DOHH2 (cell line): ENCODE measurements around the gene TAGLN2.
"Not testable (repeated sequence)": the region's sequence is repeated elsewhere in the genome, so short reads cannot be mapped to it uniquely, and the experiment has no call there.

ENCODE experiments used
- H3F3A ChIP-seq: fragments of 200-600 bp; sonication (generic), shearing (Covaris generic); 2 replicates; pipeline ENCODE4 v1.6.0; 2016; ENCODE audit warnings: antibody characterized with exemption, mild to moderate bottlenecking; ENCODE audit not compliant: control insufficient read depth, insufficient read depth
- H3K27ac ChIP-seq: fragments of 200-600 bp; sonication (generic); 2 replicates; pipeline ENCODE4 v1.5.1; 2014; ENCODE audit warnings: low read depth, mild to moderate bottlenecking, low read length, moderate library complexity
- H3K27me3 ChIP-seq: fragments of 200-600 bp; sonication (generic); 2 replicates; pipeline ENCODE4 v1.6.1; 2014; ENCODE audit warnings: mild to moderate bottlenecking, low read length, mixed read lengths; ENCODE audit not compliant: control insufficient read depth
- H3K36me3 ChIP-seq: fragments of 200-600 bp; sonication (generic); 2 replicates; pipeline ENCODE4 v1.6.1; 2014; ENCODE audit warnings: mild to moderate bottlenecking, low read length, moderate library complexity, mixed read lengths; ENCODE audit not compliant: control insufficient read depth
- H3K4me1 ChIP-seq: fragments of 200-600 bp; sonication (generic); 2 replicates; pipeline ENCODE4 v1.6.1; 2014; ENCODE audit warnings: mild to moderate bottlenecking, low read length, mixed read lengths; ENCODE audit not compliant: control insufficient read depth
- H3K4me2 ChIP-seq: fragments of 200-600 bp; sonication (generic); 2 replicates; pipeline ENCODE4 v1.6.0; 2014; ENCODE audit warnings: mild to moderate bottlenecking, low read length, moderate library complexity
- H3K4me3 ChIP-seq: fragments of 200-600 bp; sonication (generic); 2 replicates; pipeline ENCODE4 v1.5.1; 2014; ENCODE audit warnings: mild to moderate bottlenecking, low read length, mixed read lengths
- H3K79me2 ChIP-seq: fragments of 200-600 bp; sonication (generic); 2 replicates; pipeline ENCODE4 v1.6.1; 2014; ENCODE audit warnings: mild to moderate bottlenecking, low read length, mixed read lengths; ENCODE audit not compliant: control insufficient read depth
- H3K9me2 ChIP-seq: fragments of 200-600 bp; sonication (generic); replicated peaks from 2 replicates; pipeline ENCODE4 v1.6.1; 2014; ENCODE audit warnings: mild to moderate bottlenecking, low read length, mixed read lengths; ENCODE audit not compliant: control insufficient read depth
- H3K9me3 ChIP-seq: fragments of 200-600 bp; sonication (generic); 2 replicates; pipeline ENCODE4 v1.6.1; 2014; ENCODE audit warnings: antibody characterized with exemption, low read length, mixed read lengths; ENCODE audit not compliant: control insufficient read depth, insufficient read depth
- H4K20me1 ChIP-seq: fragments of 200-600 bp; sonication (generic); 2 replicates; pipeline ENCODE4 v1.6.0; 2014; ENCODE audit warnings: low read depth, mild to moderate bottlenecking, antibody characterized with exemption, low read length, moderate library complexity; ENCODE audit not compliant: control insufficient read depth, insufficient read depth
- CTCF ChIP-seq: fragments of 200-600 bp; sonication (generic); IDR thresholded peaks from one replicate; pipeline ENCODE4 v1.5.1; 2014; ENCODE audit warnings: antibody characterized with exemption, mild to moderate bottlenecking, low read depth, low read length; ENCODE audit not compliant: poor library complexity, severe bottlenecking
- EZH2phosphoT487 ChIP-seq: fragments of 200-600 bp; sonication (generic); IDR thresholded peaks from 2 replicates; pipeline ENCODE4 v1.6.1; 2017; ENCODE audit warnings: borderline replicate concordance, mild to moderate bottlenecking, antibody characterized with exemption, low read length, moderate library complexity, mixed read lengths

The TAGLN2 gene

GRCh38 chr1:159908031-159908940 lies 17.0 kb downstream of the TAGLN2 start:
- Histone ChIP-seq H3K9me3 (no peaks in the 10 kb centered on the region), H3K4me3 (no peak overlapping the region), H3K4me2 (no peak overlapping the region), H3F3A (no peaks in the 10 kb centered on the region), H3K4me1 (peaks cover 12% of the 10 kb centered on the region), H3K9me2 (no peaks in the 10 kb centered on the region), H4K20me1 (no peaks in the 10 kb centered on the region), H3K36me3 (no peaks in the 10 kb centered on the region), H3K27me3 (no peaks in the 10 kb centered on the region), H3K27ac (no peak overlapping the region), H3K79me2 (no peaks in the 10 kb centered on the region)
- TF ChIP-seq EZH2phosphoT487 (no peak), CTCF (no peak)

DNA sequence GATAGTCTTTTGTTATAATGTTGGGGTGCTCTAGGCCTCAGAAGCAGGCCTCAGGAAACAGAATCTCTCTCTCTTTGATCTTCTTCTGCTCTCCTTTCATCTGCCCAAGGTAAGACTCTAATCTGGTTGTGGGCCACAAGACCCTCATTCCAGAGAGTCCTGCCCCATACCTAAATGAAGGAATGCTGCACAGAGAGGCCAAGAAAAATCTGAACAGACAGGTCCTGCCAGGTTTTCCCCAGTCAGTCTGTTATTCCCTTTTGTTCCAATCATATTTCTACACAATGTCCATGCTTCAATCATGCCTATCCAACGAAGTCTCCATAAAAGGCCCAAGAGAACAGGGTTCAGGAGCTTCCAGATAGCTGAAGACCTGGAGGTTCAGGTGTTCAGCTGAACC lies 18.3 kb downstream of the TAGLN2 start:
- Histone ChIP-seq H3K4me3 (no peak overlapping the region), H3K4me1 (peaks cover 12% of the 10 kb centered on the region), H3K27ac (no peak overlapping the region), H3K9me3 (no peaks in the 10 kb centered on the region), H3K36me3 (no peaks in the 10 kb centered on the region), H4K20me1 (no peaks in the 10 kb centered on the region), H3F3A (no peaks in the 10 kb centered on the region), H3K4me2 (no peak overlapping the region), H3K79me2 (no peaks in the 10 kb centered on the region), H3K9me2 (no peaks in the 10 kb centered on the region), H3K27me3 (no peaks in the 10 kb centered on the region)
- TF ChIP-seq CTCF (no peak), EZH2phosphoT487 (no peak)

DNA sequence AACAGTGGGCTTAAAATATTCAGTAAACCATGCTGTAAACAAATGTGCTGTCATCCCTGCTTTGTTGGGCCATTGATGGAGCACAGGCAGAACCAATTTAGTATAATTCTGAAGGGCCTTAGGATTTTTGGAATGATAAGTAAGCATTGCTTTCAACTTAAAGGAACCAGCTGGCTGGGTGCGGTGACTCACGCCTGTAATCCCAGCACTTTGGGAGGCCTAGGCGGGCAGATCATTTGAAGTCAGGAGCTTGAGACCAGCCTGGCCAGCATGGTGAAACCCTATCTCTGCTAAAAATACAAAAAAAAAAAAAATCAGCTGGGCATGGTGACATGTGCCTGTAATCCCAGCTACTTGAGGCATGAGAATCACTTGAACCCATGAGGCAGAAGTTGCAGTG lies 21.3 kb downstream of the TAGLN2 start:
- not testable (repeated sequence) for H3K9me3 ChIP-seq, H3K27ac ChIP-seq, H4K20me1 ChIP-seq, H3K27me3 ChIP-seq, H3K9me2 ChIP-seq, H3K4me1 ChIP-seq, H3F3A ChIP-seq, H3K4me3 ChIP-seq, H3K4me2 ChIP-seq, H3K79me2 ChIP-seq, H3K36me3 ChIP-seq

DNA sequence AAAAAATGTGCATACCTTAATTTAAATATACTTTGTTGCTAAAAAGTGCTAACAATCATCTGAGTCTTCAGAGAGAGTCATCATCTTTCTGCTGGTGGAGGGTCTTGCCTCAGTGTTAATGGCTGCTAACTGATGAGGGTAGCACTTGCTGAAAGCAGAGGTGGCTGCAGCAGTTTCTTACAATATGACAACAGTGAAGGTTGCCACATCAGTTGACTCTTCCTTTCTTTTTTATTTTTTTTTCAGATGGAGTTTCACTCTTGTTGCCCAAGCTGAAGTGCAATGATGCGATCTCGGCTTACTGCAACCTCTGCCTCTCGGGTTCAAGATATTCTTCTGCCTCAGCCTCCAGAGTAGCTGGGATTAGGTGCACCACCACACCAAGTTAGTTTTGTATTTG lies 22.8 kb downstream of the TAGLN2 start:
- no peaks in the 10 kb centered on the region for H3K9me2 ChIP-seq
- no peaks in the 10 kb centered on the region for H3K9me3 ChIP-seq
- H3K4me2 ChIP-seq, result no peak overlapping the region
- H3K27me3 ChIP-seq, result no peaks in the 10 kb centered on the region
- H3K79me2 ChIP-seq, result no peaks in the 10 kb centered on the region
- H3K36me3 ChIP-seq, result no peaks in the 10 kb centered on the region
- no peak overlapping the region for H3K4me3 ChIP-seq
- H3K4me1 ChIP-seq, result no peaks in the 10 kb centered on the region
- no peaks in the 10 kb centered on the region for H4K20me1 ChIP-seq
- H3F3A ChIP-seq, result no peaks in the 10 kb centered on the region
- TF ChIP-seq EZH2phosphoT487 (no peak), CTCF (no peak)
- H3K27ac ChIP-seq, result no peak overlapping the region
